AG09319 (cell line): Measurements from ENCODE around the gene PLS3.

Experiments
- DNase-seq: peaks from one replicate; pipeline ENCODE4 v3.0.0-alpha.2; 2010; ENCODE audit warnings: low read depth; ENCODE audit errors: extremely low read depth
- TF ChIP-seq, protein P1 (sequence below): IDR thresholded peaks from 2 replicates; pipeline ENCODE4 v1.5.1; 2011; ENCODE audit warnings: low read depth, mild to moderate bottlenecking, inconsistent platforms, low read length, moderate library complexity

Gene PLS3

DNA sequence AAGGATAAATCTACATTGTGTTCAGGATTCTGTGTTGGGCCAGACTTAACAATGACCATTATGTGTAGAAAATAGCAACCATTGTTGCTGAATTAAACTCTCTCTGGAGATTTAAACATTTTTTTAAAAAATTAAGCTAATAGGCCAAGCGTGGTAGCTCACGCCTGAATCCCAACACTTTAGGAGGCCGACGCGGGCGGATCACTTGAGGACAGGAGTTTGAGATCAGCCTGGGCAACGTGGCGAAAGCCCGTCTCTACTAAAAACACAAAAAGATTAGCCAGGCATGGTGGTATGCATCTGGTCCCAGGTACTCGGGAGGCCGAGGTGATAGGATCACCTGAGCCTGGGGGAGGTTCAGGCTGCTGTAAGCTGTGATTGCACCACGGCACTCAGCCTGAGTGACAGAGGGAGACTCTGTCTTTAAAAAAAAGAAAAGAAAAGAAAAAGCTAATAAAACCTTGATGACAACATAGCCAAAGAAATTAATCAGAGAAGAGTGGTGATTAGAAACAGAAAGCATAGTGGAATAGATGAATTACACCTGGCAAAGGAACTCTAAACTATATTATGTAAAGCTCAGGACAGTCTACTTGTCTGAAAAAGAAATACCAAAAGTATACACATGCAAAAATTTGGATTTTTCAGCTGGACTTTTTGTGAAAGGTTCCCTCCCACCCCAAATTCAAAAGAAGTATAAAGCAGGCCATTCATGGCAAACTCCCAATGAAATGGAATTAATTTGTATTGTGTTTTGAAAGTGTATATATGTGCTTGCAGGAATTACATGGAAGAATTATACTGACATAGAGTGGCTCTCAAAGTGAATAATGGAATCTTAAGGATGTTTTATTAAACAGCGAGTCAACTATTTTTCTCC, 21.9 kb downstream of the PLS3 start:
- DNase-seq, result no peak

DNA sequence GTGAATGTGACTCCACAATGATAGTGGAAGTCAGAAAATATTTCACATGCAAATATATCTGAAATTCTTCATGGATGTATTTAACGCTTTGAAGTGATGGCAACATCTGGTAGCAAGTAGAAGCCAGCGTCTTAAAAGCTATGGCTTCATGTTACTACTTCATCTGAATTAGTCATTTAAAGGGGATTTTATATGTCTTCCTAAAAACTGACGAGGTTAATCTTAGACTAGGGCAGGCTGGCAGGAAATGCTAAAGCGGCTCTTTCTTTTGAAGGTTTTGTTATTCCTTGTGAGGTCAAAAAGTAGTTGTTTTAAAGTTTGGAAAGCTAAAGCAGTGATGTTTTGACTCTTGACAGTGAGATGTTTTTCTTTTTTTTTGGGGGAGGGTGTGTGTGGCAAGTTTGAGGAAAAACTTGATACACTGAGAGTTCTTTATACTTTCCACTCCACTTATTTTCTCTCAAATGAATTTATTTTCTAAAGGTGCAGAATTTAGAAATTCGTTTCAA, 22.6 kb downstream of the PLS3 start:
- no peak for DNase-seq
- TF ChIP-seq, protein P1, sequence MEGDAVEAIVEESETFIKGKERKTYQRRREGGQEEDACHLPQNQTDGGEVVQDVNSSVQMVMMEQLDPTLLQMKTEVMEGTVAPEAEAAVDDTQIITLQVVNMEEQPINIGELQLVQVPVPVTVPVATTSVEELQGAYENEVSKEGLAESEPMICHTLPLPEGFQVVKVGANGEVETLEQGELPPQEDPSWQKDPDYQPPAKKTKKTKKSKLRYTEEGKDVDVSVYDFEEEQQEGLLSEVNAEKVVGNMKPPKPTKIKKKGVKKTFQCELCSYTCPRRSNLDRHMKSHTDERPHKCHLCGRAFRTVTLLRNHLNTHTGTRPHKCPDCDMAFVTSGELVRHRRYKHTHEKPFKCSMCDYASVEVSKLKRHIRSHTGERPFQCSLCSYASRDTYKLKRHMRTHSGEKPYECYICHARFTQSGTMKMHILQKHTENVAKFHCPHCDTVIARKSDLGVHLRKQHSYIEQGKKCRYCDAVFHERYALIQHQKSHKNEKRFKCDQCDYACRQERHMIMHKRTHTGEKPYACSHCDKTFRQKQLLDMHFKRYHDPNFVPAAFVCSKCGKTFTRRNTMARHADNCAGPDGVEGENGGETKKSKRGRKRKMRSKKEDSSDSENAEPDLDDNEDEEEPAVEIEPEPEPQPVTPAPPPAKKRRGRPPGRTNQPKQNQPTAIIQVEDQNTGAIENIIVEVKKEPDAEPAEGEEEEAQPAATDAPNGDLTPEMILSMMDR, result no peak

More for the DNA sequence above, 21.9 kb downstream of the PLS3 start:
- TF ChIP-seq, protein P1, result no peak

DNA sequence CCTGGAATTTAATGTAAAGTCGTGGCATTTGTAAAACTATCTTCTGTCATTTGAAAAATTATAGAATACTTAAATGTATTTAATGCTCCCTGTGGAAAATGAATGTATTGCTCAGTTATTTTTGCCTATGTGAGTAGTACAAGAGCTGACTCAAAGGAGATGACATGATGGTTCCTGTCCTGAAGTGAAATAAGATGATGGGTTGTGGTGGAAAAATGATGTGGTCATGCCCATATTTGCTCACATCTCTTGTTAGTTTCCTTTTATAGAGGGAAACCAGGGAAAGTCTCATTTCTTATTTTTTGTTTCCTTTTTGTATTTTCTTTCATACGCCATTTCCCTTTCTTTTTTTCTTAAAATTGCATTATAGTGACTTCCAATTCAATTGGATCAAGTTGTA, 23.7 kb downstream of the PLS3 start:
- no peak for DNase-seq
- TF ChIP-seq, protein P1, result no peak

DNA sequence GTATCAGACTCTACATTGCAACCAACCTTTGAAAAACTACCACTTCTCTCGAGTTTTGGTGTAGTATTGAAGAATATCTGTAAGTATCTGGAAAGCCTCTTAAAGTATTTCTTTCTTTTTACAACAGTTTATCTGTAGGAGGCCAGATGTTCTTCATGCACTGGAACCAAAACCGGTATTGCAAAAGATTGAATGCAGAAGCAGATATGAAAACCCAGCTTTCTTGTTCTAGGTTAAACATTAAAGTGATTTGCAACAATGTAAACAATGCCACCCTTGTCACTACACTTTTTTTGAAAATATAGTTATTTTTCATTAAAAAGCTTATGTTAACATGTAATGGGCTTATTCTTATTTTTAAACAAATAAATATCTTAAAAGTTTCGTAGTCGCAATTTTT, 27.2 kb downstream of the PLS3 start:
- DNase-seq, result no peak
- TF ChIP-seq, protein P1, result no peak

DNA sequence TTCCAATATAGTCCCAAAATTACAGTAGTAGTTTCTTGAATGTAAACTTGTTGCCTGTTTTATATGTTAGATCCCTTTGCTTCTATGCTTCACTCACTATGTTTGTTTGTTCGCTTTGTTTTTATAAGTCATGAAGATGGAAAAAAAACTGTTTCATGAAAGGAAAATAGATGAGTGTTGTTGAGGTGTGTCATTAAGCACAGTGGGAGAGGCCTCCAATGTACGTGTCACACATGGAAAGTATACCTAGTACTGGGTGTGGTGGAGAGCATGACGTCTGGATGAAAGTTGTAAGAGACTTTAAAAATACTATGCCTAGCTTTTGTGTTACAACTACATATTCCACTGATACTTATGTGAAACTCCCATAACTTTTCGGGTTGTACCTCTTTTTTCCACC, 28.4 kb downstream of the PLS3 start:
- no peak for DNase-seq
- TF ChIP-seq, protein P1, result no peak

DNA sequence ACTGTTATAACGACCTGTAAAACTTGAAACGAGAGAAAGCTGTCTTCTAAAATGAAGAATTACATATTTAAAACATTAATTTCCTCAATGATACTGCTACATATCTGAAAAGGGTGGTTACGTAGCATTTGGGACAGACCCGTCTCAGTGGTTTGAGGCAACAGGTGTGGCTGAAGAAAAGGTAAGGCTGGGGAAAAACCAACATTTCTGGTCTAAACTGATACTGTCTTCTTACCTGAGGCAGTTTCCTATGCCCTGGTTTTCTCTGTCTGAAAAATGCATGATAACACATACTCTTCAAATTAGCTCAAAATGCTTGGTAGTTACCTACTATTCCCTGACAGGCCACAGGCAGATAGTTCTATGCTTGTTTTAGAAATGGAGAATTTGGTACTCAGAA, 30.4 kb downstream of the PLS3 start:
- DNase-seq, result no peak
- TF ChIP-seq, protein P1, result no peak

DNA sequence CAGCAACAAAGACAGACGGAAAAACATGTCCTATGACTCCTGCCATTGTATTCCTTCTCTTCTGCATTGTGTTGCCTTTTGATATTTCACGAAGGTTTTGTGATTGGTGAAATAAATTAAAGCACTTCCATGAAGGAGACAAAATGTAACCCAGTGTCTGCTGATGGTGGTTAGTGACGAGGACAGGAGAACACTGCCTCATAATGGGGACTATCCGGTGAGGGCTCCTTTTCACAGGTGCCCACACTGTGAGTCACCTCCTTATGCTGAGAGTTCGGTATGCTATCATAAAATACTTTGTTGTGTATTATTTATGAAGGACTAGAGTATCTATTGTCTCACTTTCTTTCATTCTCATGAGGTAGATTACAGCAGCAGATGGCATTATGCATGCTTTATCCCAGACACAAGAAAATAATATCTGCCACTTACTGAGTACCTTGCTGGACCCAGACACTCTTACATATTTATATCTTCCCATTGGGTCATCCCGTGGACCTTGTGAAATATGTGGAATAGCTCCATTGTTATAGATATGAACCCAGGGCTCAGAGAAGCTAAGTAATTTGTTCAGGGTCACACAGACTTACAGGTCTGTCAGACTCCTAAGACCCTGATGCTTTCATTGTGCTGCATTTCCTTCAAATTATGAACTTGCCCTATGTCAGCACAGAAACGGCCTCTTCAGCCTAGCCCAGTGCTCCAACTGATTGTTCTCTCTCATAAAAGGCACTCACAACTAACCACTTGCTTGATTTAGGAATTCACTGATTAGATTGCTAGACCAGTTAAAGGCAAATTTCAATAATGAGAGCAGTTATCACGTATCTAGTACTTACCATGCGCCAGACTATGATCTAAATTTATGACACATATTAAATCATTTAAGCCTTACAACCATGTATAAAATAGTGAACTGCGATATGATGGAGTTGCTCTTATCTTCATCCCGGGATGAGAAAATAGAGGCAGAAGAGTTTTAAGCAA, 31.2 kb downstream of the PLS3 start:
- TF ChIP-seq, protein P1, result no peak
- no peak for DNase-seq
